Ovary (tissue), 9 donors: Measurements from ENCODE around the gene RBM41. TPM values are rescaled to one million over a fixed set of nuclear protein-coding genes. Genes with fewer than 3 reads are reported as not detected.

Source experiments
- DNase-seq, 5 donors: peaks; one replicate each; pipeline ENCODE4 v3.0.0-alpha.2; 2019 to 2020
- H3K27ac ChIP-seq, 2 donors: fragments of 200-600 bp; one replicate each; pipeline versions ENCODE4 v1.5.1 to v1.8.0; 2019 to 2022
- H3K27me3 ChIP-seq: fragments of 200-600 bp; one replicate; pipeline ENCODE4 v1.8.0; 2022
- H3K36me3 ChIP-seq: fragments of 200-600 bp; sonication (generic); one replicate; pipeline ENCODE4 v1.5.1; 2019
- H3K4me1 ChIP-seq: one replicate; pipeline ENCODE4 v1.8.1; 2013; ENCODE audit warnings: mild to moderate bottlenecking, moderate library complexity; ENCODE audit not compliant: insufficient read depth
- H3K4me3 ChIP-seq: fragments of 200-600 bp; sonication (generic); one replicate; pipeline ENCODE4 v1.5.1; 2017
- H3K9me3 ChIP-seq, 2 donors: fragments of 200-600 bp in 1 of 2; sonication (generic) in 1 of 2; one replicate each; pipeline versions ENCODE4 v1.5.1 to v1.8.1; 2013 to 2019; ENCODE audit warnings: mild to moderate bottlenecking in 1 of 2, moderate library complexity in 1 of 2
- CTCF ChIP-seq, 3 donors: fragments of 450-650 bp in 2 of 3; fragments of 200-600 bp in 1 of 3; IDR thresholded peaks; one replicate each; pipeline versions ENCODE4 v1.5.1 to v1.8.0; 2016 to 2022; ENCODE audit warnings: antibody characterized with exemption in 3 of 3, mild to moderate bottlenecking in 1 of 3
- EP300 ChIP-seq: sonication (generic); formaldehyde crosslinking; IDR thresholded peaks from one replicate; pipeline ENCODE4 v1.6.1; 2017; ENCODE audit warnings: antibody characterized with exemption
- POLR2A ChIP-seq: fragments of 450-650 bp; IDR thresholded peaks from one replicate; pipeline ENCODE4 v1.6.1; 2017; ENCODE audit warnings: antibody characterized with exemption, mild to moderate bottlenecking, moderate library complexity
- WGBS, 3 donors: extraction: QIAGEN DNeasy Blood & Tissue Kit in 1 of 3; methylation state at CpG; one replicate each; pipeline versions ENCODE4 v1.1.5 to v1.1.7; 2013 to 2017; 5-methylcytosine and 5-hydroxymethylcytosine counted together
- intact Hi-C, 4 donors: fragments of 100-400 bp; cut with DNase I; formaldehyde crosslinking; loops; one replicate each; pipeline versions ENCODE4 v1.11.0 to v1.15.1; 2022 to 2023
- polyA plus RNA-seq, 2 donors: library from polyadenylated mRNA; stranded (reverse); fragments of 200-250 nt in 1 of 2; fragments of 350-450 nt in 1 of 2; fragmentation: Illumina TruSeq in 1 of 2; extraction: RNeasy Lipid Tissue Mini Kit (QIAGEN cat#74804) in 1 of 2; gene quantifications; one replicate each; pipeline ENCODE4 v1.2.3, GENCODE V29; 2013 to 2014
- total RNA-seq, 7 donors: library from RNA; depleted of rRNA in 2 of 7; stranded (reverse); fragments of >200 nt in 2 of 7; fragmentation: NEBNext Ultra II Directional in 3 of 7; extraction: Animal tissue kit (Norgen Biotek cat#: 25700) in 3 of 7; gene quantifications; one replicate each; pipeline versions ENCODE4 v1.1.0 to v1.2.4, GENCODE V29; 2016 to 2023
- donor health status: DM: no; HTN: no; CAD: no; lungs with moderate emphysema.
- donor health status: DM: no; HTN: no; CAD: no.
- donor health status: Bipolar disorder and iron deficiency.
- donor health status: DM: yes; HTN: yes; CAD: no.
- donor health status: DM: no; HTN: no; CAD: no.
- donor health status: DM: yes; HTN: yes; CAD: no.

RBM41 gene
- total and polyA plus RNA-seq, 9 donors, result 5.4 to 13.6 (median 12.0) TPM

- no peaks in the 10 kb centered on the region for H3K4me1 ChIP-seq
- intact Hi-C loops, result no loop called here
- no peaks in the 10 kb centered on the region for H3K9me3 ChIP-seq
- H3K27ac ChIP-seq, result no peak overlapping the region
- TF ChIP-seq EP300 (no peak), POLR2A (no peak)
- H3K36me3 ChIP-seq, result no peaks in the 10 kb centered on the region
- 38 to 47% (median 42%) methylated on average over 1 of the region's 1 CpG for WGBS, 3 donors
- H3K27me3 ChIP-seq, result no peaks in the 10 kb centered on the region
- no peak overlapping the region for H3K4me3 ChIP-seq
- DNase-seq, result no peak
Observed at GRCh38 chrX:107029752-107030151, 88.9 kb downstream of the RBM41 start.

DNA sequence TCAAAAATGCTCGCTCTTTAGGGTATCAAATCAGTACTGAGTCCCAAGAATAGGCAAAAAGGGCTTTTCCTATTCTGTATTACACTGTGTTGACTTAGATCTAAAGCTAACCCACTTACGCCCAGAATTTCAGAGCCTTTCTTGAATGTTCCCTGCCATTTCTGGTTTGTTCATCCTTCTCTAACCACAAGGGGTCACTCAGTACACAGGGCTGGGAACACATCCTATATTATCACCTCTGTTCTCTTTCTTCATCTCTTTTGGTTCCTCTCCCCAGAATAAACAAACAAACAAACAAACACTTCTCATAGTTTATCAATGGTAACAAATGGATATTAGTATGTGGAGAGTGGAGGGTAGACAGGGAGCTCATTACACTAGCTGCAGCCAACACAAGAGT, 93.1 kb downstream of the RBM41 start:
- no peak for DNase-seq
- TF ChIP-seq EP300 (no peak), CTCF (IDR thresholded peaks at IDR 0.05) (peak in 1 of 3 donors; percentile 38)
- H3K36me3 ChIP-seq, result no peaks in the 10 kb centered on the region
- WGBS, 3 donors, result 18 to 30% (median 25%) methylated on average over 2 of the region's 2 CpGs
- intact Hi-C loops, result no loop called here
- no peaks in the 10 kb centered on the region for H3K4me1 ChIP-seq
- no peaks in the 10 kb centered on the region for H3K27me3 ChIP-seq
- no peaks in the 10 kb centered on the region for H3K9me3 ChIP-seq
- no peak overlapping the region for H3K4me3 ChIP-seq
- no peak overlapping the region for H3K27ac ChIP-seq

- intact Hi-C loops, result no loop called here
- DNase-seq, result no peak
- Histone ChIP-seq H3K27me3 (no peaks in the 10 kb centered on the region), H3K9me3 (no peaks in the 10 kb centered on the region), H3K36me3 (no peaks in the 10 kb centered on the region), H3K27ac (no peak overlapping the region), H3K4me1 (no peaks in the 10 kb centered on the region), H3K4me3 (no peak overlapping the region)
- 10 to 24% (median 16%) methylated on average over 1 of the region's 1 CpG for WGBS, 3 donors
- TF ChIP-seq POLR2A, result no peak
- TF ChIP-seq CTCF (IDR thresholded peaks at IDR 0.05), result no peak
- no peak for TF ChIP-seq EP300
Observed at GRCh38 chrX:107014936-107015335, 103.7 kb downstream of the RBM41 start.

Other genes with a start within 250 kb of the RBM41 start
- under 1 TPM in 2 of 7 donors, not detected in 5; 0.20 to 0.45 TPM for gene RIPPLY1, start 215.5 kb downstream of the RBM41 start, total RNA-seq
- gene RIPPLY1, start 215.5 kb downstream of the RBM41 start, polyA plus RNA-seq, result not detected
- under 1 TPM in 3 of 7 donors, not detected in 4; 0.10 to 0.69 (median 0.26) TPM for gene CLDN2, start 198.4 kb downstream of the RBM41 start, total RNA-seq
- under 1 TPM in 1 of 2 donors, not detected in 1; 0.70 TPM for gene CLDN2, start 198.4 kb downstream of the RBM41 start, polyA plus RNA-seq
- 10 to 100 TPM; 15.4 to 26.4 (median 19.4) TPM for gene MORC4, start 118.6 kb downstream of the RBM41 start, total RNA-seq
- 10 to 100 TPM in 1 of 2 donors, 1 to 10 TPM in 1; 9.6 to 25.9 TPM for gene MORC4, start 118.6 kb downstream of the RBM41 start, polyA plus RNA-seq
- gene NUP62CL, start 87.6 kb upstream of the RBM41 start, total RNA-seq, result 10 to 100 TPM in 1 of 7 donors, 1 to 10 TPM in 4, under 1 TPM in 2; 0.42 to 13.7 (median 1.8) TPM
- gene NUP62CL, start 87.6 kb upstream of the RBM41 start, polyA plus RNA-seq, result under 1 TPM; 0.53 to 0.55 TPM
- 1 to 10 TPM in 1 of 7 donors, under 1 TPM in 2, not detected in 4; 0.20 to 1.1 (median 0.25) TPM for gene DNAAF6, start 87.8 kb upstream of the RBM41 start, total RNA-seq
- not detected for gene DNAAF6, start 87.8 kb upstream of the RBM41 start, polyA plus RNA-seq